Measurements from ENCODE around the gene NPPA. TPM values are rescaled to one million over a fixed set of nuclear protein-coding genes. Genes with fewer than 3 reads are reported as not detected.

The NPPA gene
- polyA plus RNA-seq, 1 donor: 0.81 TPM

DNA sequence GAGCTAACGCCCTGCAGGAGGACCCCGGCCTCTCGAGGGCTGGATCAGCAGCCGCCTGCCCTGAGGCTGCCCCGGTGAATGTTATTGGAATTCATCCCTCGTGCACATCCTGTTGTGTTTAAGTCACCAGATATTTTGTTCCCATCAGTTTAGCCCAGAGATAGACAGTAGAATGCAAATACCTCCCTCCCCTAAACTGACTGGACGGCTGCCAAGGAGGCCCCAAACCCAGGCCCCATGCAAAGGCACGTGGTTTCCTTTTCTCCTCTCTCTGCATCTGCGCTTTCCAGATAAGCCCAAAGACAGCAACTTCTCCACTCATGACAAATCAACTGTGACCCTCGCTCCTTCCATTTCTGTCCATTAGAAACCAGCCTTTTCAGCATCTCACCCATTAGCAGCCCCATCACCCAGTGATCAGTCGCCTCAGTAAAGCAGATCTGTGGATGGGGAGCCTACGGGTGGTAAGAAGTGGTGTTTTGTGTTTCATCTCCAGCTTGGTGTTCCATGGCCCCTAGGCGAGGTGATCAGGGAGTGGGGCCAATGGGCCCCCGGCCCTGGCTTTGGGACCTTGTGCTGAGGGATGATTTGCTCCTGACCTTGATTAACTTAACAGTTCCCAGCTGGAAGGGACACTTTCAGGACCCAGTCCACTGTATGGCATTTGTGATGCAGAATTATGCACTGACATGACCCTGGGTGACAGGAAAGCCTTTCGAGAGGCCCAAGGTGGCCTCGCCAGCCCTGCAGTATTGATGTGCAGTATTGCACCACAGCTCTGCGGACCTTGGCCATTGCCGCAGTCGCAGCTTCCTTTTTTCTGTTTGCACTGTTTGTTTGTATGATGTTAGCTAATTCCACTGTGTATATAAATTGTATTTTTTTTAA, 5.2 kb downstream of the NPPA start:
- DNase-seq: no peak

DNA sequence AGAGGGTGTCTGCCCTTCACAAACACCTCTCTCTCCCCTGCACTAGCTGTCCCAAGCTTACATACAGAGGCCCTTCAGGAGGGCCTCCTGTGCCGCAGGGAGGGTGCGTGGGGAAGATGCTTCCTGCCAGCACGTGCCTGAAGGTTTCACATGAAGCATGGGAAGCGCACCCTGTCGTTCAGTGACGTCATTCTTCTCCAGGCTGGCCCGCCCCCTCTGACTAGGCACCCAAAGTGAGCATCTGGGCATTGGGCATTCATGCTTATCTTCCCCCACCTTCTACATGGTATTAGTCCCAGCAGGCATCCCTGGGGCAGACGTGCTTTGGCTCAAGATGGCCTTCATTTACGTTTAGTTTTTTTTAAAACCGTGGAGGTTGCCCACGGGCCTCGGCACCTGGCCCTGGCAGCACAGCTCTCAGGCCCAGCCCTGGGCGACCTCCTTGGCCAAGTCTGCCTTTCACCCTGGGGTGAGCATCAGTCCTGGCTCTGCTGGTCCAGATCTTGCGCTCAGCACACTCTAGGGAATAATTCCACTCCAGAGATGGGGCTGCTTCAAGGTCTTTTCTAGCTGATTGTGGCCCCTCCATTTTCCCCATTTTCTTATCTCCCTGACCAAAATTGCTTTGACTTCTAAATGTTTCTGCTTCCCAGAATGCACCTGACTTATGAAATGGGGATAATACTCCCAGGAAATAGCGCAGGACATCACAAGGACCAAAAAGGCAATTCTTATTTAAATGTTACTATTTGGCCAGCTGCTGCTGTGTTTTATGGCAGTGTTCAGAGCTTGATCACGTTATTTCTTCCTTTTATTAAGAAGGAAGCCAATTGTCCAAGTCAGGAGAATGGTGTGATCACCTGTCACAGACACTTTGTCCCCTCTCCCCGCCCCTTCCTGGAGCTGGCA, 6.1 kb downstream of the NPPA start:
- DNase-seq: no peak

DNA sequence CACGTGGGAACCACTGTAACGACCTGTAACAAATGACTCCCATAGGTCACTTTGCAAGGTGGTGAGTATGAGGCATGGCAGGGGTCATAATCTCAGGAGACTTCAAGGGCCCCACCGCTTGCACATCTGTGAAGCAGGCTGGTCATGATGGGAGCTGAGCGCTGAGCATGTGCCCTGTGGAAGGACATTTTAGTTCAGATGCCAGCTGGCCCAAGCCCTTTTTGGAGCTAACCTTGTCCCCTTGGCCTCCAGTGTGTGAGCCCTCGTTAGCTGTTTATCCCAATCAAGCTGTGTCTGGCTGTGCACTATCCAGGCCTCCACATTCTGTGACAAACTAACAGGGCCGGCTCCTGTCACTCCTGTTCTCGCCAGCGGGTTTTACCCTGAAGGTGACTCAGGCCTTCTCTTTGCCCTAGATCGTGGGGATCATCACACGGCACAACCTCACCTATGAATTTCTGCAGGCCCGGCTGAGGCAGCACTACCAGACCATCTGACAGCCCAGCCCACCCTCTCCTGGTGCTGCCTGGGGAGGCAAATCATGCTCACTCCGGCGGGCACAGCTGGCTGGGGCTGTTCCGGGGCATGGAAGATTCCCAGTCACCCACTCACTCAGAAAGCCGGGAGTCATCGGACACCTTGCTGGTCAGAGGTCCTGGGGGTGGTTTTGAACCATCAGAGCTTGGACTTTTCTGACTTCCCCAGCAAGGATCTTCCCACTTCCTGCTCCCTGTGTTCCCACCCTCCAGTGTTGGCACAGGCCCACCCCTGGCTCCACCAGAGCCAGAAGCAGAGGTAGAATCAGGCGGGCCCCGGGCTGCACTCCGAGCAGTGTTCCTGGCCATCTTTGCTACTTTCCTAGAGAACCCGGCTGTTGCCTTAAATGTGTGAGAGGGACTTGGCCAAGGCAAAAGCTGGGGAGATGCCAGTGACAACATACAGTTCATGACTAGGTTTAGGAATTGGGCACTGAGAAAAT, 7.6 kb downstream of the NPPA start:
- DNase-seq: no peak

DNA sequence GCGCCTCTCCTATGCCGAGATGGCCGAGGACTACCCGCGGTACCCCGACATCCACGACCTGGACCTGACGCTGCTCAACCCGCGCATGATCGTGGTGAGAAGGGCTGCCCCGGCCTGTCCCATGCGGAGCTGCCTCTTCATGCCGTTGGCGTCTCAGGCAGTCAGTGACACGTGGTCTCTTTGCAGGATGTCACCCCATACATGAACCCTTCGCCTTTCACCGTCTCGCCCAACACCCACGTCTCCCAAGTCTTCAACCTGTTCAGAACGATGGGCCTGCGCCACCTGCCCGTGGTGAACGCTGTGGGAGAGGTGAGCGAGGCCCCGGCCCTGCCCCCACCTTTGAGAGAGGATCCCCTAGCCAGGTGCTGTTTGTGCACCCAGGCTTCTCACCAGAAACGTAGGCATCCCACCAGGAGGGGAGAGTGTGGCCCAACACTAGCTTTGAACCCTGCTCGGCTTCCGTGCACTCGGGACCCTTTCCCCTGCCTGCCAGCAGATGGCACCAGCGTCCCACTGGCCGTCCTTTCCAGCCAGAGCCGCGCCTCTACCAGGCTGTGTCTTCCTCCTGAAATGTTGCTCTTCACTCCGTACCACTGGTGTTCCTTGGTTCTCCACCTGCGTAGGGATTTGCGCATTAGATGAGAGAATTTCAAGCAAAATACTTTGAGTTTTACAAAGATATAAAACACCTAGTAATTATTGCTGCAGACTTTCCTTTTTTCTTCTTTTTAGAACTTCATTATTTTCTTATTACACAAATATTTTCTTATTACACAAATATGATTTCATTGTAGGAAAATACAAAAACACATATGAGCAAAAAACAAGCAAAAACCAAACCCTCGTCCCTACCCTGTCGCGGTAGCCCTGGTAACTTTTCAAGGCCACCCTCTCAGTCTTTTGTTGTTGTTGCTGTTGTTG, 9.0 kb downstream of the NPPA start:
- peak; percentile 38 for DNase-seq

DNA sequence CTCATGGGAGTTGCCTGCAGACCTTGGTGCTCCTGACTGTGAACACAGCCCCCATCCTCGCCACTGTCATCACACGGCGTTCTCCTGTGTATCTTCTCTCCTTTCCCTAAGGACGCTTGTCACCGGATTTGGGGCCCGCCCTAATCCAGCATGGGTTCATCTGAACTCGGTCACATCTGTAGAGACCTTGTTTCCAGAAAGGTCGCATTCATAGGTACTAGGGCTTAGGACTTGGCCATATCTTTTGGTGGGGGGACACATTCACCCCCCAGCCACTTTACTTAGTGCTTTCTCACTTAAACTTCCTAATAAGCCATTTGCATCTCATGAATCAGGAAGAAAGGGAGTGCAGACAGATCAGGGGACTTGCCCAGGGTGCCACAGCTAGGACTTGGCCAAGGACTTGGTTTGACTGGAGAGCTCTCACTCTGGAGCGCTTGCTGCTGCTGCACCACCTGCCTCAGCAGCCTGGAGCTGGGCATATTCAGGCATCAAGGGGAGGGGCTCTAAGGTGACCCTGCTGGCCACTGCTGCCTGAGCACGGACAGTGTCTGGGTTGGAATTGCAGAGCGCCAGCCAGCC, 9.7 kb downstream of the NPPA start:
- no peak for DNase-seq

DNA sequence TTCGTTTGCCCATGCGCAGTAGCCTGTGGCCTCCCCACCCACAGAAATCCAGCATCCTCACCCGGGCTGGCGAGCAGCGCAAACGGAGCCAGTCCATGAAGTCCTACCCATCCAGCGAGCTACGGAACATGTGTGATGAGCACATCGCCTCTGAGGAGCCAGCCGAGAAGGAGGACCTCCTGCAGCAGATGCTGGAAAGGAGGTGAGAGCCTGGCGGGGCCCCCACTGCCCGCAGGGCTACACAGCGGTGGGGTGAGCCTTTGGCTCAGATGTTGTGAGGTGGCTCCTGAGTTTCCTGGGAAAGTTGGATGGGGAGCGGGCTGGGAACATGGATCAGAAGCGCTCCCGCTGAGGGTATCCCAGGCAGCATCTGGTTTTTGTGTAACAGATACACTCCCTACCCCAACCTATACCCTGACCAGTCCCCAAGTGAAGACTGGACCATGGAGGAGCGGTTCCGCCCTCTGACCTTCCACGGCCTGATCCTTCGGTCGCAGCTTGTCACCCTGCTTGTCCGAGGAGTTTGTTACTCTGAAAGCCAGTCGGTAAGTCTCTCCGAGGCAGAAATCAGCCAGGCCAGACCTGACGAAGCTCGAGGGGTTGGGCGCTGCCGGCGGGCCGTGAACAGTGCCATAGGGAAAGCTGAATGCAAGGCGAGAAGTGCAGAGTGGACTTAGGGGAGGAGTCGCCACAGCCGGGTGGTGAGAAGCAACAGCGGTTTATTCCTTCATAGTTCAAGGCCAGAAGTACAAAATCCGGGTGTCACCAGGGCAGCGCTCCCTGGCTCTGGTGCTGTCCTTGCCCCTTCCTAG, 10.4 kb downstream of the NPPA start:
- no peak for DNase-seq

DNA sequence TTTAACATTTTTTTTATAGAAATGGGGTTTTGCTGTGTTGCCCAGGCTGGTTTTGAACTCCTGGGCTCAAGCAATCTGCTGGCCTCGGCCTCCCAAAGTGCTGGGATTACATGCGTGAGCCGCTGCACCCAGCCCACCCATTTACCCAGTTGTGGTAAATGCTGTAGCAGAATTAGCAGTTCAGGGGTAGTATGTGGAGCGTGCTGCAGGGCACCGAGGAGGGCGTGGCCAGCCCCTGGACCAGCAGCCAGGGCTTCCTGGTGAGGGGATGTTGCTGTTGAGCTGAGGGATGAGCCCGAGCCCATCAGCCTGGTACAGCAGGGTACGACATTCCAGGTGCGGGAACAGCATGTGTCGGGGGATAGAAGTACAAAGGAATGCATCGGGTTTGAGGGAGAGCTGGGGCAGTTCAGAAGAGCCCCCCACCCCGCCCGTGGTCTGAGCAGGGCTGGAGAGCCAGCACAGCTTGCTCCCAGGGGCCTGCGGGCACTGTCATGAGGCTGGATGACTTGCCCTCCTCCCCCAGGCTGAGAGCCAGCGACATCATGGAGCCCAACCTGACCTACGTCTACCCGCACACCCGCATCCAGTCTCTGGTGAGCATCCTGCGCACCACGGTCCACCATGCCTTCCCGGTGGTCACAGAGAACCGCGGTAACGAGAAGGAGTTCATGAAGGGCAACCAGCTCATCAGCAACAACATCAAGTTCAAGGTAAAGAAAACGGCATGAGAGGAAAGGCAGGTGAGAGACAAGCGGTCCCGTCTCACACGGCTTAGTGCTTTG, 11.9 kb downstream of the NPPA start:
- DNase-seq: no peak

DNA sequence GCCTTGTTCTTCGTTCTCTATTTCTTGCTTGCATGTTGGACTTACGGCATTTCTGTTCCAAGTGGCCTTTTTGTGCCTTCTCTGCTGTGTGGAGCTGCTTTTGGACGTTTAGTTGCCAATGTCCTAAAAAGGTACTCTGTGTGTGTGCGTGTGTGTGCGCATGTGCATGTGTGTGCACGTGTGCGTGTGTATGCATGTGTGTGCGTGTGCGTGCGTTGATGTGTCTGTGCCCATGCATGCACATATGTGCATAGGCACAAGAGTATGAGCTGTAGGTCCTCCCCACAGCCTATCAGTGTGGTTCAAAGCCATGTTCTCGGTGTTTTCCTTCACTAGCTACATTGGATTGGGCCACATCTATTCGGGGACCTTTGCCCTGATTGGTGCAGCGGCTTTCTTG, 13.7 kb downstream of the NPPA start:
- no peak for DNase-seq

DNA sequence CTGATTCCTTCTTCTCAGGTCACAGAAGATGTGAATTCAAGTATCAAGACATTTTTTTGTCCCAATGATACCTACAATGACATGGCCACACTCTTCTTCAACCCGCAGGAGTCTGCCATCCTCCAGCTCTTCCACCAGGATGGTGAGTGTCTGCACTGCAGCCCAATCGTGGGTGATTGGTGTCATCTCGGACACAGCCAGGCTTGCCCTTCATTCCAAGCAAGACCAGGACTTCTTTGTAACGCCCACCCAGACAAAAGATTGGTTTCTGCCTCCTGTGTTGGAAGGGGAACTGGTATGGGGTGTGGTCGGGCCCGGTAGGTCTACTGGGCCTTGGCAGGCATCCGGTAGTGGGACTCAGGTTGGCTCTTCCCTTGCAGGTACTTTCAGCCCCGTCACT, 14.1 kb downstream of the NPPA start:
- no peak for DNase-seq

DNA sequence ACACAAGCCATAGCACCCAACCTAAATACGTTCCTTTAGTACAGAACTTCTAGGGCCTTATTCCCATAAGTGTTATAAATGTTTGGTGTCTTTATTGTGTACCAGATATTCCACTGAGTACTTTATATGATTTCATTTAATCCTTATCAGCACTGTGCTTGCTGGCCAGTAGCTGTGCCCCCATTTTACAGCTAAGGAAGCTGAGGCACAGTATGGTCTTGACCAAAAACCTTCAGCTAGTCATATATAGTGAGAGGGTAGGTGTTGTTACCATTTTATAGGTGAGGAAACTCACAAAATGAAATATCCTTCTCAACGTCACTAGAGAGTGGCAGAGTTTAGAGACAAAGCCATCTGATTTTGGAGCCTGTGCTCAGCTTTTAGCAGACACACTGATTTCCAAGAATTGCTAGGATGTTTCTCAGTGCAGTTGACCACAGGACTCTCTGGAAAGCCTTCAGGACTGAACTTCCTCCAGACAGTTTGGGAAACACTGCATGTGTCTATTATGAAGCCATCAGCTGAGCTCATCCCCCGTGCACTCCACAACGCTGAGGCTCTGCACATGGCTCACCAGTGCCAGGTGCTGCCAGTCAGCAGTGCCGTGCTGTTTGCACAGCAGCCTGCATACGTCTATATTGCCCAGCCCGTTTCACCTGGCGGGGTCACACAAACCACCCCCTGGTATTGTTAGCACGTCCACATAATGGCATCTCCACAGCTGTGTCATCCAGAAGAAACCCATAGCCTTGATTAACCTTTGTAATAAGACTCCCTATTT, 15.4 kb downstream of the NPPA start:
- DNase-seq: no peak

DNA sequence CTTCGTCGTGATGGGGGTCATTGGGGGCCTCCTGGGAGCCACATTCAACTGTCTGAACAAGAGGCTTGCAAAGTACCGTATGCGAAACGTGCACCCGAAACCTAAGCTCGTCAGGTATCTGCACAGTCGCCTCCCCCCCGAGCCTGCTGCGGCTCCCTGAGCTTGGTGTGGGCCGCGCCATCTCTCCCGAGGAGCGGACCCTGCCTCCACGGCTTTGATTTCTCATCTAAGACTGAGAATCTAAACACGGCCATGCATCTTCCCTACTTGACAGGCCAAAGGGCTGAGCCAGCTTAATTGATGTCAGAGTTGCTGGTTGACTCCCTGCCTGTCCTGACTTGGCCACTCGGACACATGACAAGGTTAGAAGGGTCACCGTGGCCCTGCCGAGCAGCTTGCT, 19.1 kb downstream of the NPPA start:
- DNase-seq: peak; percentile 4

DNA sequence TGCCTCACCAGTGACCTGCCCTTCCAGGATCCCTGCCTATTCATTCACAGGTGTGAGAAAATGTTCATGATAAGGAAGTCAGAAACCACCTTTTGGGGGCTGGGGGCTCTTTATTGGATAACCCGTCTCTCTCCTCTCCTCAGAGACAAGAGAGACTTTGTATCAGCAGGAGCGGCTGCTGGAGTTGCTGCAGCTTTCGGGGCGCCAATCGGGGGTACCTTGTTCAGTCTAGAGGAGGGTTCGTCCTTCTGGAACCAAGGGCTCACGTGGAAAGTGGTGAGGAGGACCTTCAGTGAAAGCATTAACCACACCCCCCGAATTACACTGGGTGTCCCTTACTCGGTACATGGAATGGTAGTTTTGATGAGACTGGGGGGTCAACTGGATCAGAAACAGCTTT, 20.6 kb downstream of the NPPA start:
- no peak for DNase-seq

DNA sequence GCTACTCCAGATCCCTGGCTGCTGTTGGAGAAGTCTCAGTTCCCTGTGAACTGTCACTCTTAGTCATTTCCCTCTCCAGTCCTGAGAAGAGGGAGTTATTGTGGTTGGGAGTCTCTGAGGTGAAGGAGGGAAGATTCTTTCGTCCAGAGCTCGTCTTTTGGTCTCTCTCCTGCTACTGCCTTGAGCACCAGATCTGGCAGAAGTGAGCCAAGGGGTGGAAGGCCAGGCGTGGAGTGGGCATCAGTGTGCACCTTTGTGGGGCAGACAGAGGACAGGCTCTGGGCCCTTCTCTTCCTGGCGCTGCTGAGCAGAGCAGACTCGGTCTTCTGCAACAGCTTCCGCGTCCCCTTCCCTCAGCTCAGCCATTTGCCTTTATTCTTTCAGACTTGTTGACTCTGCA, 22.5 kb downstream of the NPPA start:
- no peak for DNase-seq

DNA sequence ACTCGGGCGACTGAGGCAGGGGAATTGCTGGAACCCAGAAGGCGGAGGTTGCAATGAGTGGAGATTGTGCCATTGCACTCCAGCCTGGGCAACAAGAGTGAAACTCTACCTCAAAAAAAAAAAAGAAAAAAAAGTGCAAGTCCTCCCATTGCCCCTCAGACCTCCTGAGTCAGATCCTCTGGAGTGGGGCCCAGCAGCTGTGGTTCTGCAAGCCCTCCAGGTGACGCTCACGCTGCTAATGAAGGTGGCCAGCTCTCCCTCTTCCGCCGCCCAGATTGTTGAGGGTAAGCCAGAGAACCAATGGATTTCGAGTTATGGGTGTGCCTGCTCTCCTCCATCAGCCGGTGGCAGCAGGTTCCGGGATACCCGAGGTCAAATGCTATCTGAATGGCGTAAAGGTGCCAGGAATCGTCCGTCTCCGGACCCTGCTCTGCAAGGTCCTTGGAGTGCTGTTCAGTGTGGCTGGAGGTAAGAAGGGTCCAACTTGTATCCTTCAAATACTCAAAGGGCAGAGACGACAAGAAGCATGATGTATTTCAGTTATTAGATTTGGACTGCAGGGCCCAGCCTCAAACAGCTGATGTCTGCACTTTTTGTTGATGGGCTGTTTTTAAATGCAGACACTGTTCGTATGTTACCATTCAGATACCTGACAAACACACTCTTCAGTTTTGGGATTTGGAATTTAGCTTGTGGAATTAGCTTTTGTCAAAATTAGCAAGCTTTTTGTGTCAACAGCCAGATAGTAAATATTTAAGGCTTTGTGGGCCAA, 24.0 kb downstream of the NPPA start:
- no peak for DNase-seq

DNA sequence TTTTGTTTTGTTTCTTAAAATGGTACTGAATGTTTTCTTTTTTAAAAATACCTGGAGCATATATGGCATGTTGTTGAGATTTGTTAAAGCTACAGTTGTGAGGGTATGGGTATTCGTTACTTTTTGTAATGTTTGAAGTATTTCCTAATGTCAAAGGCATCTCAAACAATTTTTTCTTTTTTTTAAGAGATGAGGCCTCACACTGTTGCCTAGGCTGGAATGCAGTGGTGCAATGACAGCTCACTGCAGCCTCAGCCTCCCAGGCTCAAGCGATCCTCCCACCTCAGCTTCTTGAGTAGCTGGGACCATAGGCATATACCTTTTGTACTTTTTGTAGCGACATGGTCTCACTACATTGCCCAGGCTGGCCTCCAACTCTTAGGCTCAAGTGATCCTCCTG, 25.5 kb downstream of the NPPA start:
- DNase-seq: no peak

DNA sequence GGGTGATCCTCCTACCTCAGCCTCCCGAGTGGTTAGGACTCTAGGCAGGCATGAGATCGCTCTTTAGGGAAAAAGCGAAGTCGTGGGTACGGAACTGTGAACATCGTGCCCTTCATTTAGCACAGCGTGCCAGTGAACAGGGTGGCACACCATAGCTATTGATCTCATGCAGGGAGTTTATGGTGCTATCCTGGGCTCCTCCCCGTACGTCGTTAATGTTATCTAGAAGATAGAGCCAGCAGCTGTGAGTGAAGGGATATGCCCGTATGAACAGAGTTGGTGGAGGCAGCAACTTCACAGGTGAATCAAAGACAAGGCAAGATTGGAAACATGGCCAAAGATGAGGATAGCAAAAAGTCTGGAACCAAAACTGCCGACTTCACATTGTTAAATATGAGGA, 30.4 kb downstream of the NPPA start:
- no peak for DNase-seq

DNA sequence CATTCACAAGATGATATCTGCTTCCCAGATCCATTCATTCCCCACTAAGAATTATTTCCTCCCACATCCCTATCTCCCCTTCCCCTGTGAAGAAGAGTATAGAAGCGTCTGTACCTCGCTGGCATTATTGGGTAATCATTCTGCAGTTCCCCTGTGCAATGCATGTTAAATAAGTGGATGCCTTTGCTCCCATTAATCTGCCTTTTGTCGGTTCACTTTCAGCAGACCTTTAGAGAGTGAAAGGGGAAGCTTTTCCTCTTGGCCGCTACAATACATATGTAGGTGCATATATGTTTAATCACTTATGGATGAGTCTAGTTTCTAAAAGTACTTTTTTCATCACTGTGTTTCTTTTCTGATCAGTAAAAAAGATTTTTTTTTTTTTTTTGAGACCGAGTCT, 34.6 kb downstream of the NPPA start:
- no peak for DNase-seq
